TTC549 (cell line): Measurements from ENCODE around the gene GPATCH1.
"Not testable (repeated sequence)": the region's sequence is repeated elsewhere in the genome, so short reads cannot be mapped to it uniquely, and the experiment has no call there.

ENCODE experiments used
- FAIRE-seq: peaks from 2 replicates; lab custom pipeline; 2012; peaks lifted over from hg19 to GRCh38; lab: Jason Lieb, UNC

The GPATCH1 gene, protein sequence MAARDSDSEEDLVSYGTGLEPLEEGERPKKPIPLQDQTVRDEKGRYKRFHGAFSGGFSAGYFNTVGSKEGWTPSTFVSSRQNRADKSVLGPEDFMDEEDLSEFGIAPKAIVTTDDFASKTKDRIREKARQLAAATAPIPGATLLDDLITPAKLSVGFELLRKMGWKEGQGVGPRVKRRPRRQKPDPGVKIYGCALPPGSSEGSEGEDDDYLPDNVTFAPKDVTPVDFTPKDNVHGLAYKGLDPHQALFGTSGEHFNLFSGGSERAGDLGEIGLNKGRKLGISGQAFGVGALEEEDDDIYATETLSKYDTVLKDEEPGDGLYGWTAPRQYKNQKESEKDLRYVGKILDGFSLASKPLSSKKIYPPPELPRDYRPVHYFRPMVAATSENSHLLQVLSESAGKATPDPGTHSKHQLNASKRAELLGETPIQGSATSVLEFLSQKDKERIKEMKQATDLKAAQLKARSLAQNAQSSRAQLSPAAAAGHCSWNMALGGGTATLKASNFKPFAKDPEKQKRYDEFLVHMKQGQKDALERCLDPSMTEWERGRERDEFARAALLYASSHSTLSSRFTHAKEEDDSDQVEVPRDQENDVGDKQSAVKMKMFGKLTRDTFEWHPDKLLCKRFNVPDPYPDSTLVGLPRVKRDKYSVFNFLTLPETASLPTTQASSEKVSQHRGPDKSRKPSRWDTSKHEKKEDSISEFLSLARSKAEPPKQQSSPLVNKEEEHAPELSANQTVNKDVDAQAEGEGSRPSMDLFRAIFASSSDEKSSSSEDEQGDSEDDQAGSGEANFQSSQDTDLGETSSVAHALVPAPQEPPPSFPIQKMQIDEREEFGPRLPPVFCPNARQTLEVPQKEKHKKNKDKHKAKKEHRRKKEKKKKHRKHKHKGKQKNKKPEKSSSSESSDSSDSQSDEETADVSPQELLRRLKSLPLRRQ

GRCh38 chr19:33080761-33081681 lies at the start of gene GPATCH1:
Gene GPATCH1 (plus strand): TSS chr19:33081181. CDS start chr19:33081194, 13 bp downstream.
- no peak for FAIRE-seq

GRCh38 chr19:33032218-33032781 lies 48.7 kb upstream of the GPATCH1 start:
- no peak for FAIRE-seq

DNA sequence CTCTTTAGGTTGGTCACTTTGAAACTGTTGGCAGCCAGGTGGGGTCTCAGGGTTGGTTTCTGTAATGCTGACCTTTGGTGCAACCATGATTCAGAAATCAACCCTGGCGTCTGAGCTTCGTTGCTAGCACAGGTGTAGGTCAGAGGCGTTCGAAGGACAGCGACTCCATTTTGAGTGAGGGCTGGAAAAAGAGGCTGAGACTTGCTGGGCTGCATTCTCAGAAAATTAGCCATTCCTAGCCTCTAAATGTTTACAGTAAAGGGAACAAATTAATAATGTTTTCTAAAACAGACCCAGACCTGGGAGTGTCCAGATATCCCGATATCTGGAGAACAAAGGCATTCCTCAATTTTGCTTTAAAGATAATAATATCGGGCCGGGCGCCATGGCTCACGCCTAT lies 45.5 kb upstream of the GPATCH1 start:
- no peak for FAIRE-seq

DNA sequence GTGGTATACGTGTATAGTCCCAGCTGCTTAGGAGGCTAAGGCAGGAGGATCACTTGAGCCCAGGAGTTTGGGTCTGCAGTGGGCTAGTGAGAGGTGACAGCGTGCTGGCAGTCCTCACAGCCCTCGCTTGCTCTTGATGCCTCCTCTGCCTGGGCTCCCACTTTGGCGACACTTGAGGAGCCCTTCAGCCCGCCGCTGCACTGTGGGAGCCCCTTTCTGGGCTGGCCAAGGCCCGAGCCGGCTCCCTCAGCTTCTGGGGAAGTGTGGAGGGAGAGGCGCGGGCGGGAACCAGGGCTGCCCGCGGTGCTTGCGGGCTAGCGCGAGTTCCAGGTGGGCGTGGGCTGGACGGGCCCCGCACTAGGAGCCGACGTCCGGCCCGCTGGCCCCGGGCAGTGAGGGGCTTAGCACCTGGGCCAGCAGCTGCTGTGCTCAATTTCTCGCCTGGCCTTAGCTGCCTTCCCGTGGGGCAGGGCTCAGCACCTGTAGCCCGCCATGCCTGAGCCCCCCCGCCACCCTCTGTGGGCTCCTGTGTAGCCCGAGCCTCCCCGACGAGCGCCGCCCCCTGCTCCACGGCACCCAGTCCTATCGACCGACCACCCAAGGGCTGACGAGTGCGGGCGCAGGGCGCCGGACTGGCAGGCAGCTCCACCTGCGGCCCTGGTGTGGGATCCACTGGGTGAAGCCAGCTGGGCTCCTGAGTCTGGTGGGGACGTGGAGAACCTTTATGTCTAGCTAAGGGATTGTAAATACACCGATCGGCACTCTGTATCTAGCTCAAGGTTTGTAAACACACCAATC lies 44.4 kb upstream of the GPATCH1 start:
- not testable (repeated sequence) for FAIRE-seq

DNA sequence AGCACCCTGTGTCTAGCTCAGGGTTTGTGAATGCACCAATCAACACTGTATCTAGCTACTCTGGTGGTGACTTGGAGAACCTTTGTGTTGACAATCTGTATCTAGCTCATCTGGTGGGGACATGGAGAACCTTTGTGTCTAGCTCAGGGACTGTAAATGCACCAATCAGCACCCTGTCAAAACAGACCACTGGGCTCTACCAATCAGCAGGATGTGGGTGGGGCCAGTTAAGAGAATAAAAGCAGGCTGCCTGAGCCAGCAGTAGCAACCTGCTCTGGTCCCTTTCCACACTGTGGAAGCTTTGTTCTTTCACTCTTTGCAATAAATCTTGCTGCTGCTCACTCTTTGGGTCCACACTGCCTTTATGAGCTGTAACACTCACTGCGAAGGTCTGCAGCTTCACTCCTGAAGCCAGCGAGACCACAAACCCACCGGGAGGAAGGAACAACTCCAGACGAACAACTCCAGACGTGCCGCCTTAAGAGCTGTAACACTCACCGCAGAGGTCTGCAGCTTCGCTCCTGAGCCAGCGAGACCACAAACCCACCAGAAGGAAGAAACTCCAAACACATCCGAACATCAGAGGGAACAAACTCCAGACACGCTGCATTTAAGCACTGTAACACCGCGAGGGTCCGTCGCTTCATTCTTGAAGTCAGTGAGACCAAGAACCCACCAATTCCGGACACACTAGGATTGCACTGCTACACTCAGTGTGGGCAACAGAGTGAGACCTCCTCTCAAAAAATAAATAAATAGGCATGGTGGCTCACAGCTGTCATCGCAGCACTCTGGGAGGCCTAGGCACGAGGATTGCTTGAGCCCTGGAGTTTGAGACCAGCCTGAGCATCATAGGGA lies 43.6 kb upstream of the GPATCH1 start:
- FAIRE-seq: not testable (repeated sequence)

GRCh38 chr19:33039108-33039599 lies 41.8 kb upstream of the GPATCH1 start:
- FAIRE-seq: no peak

GRCh38 chr19:33039815-33040214 lies 41.2 kb upstream of the GPATCH1 start:
- FAIRE-seq: no peak

DNA sequence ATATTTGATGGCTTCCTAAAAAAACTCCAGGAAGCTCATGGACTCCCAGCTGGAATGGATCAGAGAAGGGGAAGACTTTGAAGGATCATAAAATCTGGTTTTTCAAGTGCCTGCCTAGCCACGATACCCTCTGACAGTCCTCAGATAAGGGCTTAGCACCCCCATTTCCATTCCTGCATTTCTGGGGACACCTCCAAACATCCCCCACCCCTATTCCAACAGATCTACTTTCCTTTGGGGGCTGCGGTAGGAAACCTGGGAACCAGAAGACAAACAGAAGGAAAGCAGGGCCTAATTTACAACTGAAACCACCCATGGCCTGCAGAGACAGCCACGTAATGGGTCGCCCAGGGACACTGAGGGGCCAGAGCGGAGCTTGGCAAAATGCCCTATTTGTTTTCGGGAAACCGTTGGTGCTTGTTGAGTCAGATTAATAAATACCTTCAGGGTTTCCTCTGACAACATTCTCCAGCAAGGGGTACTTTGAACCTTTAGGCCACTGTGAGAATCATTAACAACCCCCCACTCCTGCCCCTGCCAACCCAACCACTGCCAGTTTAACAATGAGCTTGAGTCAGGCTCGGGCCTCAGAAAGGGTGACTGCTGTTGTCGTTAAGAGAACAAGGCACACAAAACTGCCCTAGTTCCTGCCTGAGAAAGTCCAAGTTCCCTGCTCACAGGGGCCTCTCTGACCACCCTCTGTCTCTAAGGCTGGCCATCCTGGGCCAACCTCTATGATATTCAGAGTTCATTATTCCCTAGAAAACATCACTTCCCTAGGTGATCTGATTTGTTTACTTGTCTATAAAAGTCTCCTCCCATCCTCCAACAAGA lies 39.8 kb upstream of the GPATCH1 start:
- FAIRE-seq: no peak

- FAIRE-seq: not testable (repeated sequence)
Observed at GRCh38 chr19:33041828-33042160, 39.2 kb upstream of the GPATCH1 start.

DNA sequence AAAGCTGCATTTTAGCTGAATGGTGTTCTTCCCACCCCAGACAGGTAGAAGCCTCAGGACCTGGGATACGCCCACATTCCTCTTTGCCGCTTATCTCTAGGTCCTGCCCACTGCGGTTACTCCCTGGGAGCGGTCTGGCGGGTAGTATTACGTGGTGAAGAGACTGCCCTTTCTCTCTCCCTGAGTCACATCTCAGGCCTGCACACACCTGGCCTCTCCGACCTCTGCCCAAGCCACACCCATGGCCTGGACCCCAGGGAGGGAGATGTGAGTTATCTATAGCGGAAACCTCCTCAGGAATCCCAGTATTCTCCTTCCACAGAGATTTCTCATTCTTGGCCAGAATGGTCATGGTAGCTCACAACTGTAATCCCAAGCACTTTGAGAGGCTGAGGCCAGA lies 33.6 kb upstream of the GPATCH1 start:
- no peak for FAIRE-seq

DNA sequence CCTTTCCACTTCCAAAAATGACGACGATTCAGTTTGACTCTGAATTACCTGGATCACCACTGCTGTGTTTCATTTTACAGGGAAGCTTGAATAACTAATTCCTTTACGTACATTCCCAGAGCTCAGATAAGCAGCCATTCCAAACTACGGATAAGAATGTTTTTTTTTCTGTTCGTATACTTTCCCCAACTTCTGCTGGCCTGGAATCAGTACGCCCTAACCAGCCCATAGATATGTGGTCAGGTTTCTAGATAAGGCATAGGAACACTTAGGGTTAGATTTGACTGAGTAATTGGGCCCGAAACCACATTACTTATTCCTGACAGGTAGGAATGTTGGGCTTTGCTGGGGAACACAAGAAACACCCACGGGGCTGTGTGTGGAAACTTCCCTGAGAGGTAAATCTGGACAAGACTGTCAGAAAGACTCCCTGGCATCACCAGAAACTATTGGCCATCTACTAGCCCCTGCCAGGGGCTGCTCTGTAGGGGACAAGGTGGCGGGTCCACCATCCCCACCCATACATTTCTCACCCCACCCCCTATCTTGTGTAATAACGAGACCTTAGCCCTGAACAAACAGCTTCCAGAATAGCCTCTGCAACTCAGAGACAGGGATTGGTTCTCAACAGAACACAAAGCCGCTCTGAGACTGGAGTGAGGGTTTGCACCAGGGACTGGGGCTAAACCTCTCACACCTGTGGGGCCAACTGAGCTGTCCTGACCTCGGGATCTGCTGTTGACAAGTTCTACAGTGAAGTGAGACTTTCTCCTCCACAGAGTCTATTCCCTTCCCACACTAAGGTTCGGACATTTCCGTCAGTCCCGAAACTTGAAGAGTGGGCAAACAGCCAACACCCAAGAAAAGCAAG lies 31.9 kb upstream of the GPATCH1 start:
- no peak for FAIRE-seq

DNA sequence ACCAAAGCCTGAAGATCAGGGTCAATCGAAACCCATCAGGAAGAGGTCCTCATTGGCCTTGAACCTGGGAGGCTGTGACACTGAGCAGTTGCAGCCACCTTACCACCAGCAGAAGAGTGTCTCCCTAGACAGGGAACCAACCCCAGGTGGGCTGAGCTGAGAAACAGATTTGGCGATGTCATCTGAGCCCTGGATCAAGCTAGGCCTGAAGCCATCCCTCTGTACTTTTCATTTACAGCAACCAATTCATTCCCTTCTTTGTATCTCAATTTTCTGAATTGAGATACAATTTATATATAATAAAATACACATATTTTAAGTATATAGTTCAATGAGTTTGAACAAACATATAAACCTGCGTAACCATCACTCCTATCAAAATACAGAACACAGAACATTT lies 30.9 kb upstream of the GPATCH1 start:
- no peak for FAIRE-seq

- no peak for FAIRE-seq
Observed at GRCh38 chr19:33052352-33052972, 28.5 kb upstream of the GPATCH1 start.

GRCh38 chr19:33054623-33055022 lies 26.4 kb upstream of the GPATCH1 start:
- no peak for FAIRE-seq

DNA sequence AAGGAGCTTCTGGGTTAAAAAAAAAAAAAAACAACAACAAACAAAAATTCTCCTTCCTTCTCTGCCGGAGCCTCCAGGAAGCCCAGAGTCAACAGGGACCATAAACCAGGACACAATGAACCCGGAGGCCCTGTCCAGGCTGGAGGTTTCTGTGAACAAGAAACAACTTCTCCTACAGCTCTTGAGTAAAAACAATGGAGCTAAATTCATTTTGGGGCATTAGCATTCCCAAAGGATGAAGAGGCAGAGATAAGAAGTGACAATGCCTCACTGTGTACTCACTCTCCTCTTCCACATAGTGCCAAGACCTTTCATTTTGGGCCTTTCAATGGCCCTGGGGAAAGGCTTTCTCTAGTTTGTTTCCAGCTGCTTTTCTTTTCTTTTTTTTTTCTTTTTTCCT lies 25.3 kb upstream of the GPATCH1 start:
- no peak for FAIRE-seq

- FAIRE-seq: no peak
Observed at GRCh38 chr19:33060586-33060985, 20.4 kb upstream of the GPATCH1 start.

- FAIRE-seq: no peak
Observed at GRCh38 chr19:33062902-33063301, 18.1 kb upstream of the GPATCH1 start.
